Esophagus (tissue), 2 donors: Measurements from ENCODE around the gene GPR55. TPM values are rescaled to one million over a fixed set of nuclear protein-coding genes. Genes with fewer than 3 reads are reported as not detected.

Experiments
- H3K27ac ChIP-seq, 2 donors: one replicate each; pipeline ENCODE4 v1.5.1; 2013; ENCODE audit warnings: low read depth in 2 of 2, mild to moderate bottlenecking in 2 of 2, inconsistent platforms in 1 of 2, low read length in 1 of 2, moderate library complexity in 1 of 2
- H3K27me3 ChIP-seq, 2 donors: one replicate each; pipeline ENCODE4 v1.6.1; 2013; ENCODE audit warnings: low read length in 2 of 2, control low read depth in 1 of 2, mild to moderate bottlenecking in 1 of 2; ENCODE audit not compliant: insufficient read depth in 2 of 2, control insufficient read depth in 1 of 2
- H3K36me3 ChIP-seq, 2 donors: one replicate each; pipeline ENCODE4 v1.6.1; 2013; ENCODE audit warnings: low read length in 1 of 2; ENCODE audit not compliant: control insufficient read depth in 2 of 2, insufficient read depth in 2 of 2
- H3K4me1 ChIP-seq, 2 donors: one replicate each; pipeline ENCODE4 v1.6.1; 2013; ENCODE audit warnings: low read length in 1 of 2; ENCODE audit not compliant: control insufficient read depth in 2 of 2, insufficient read depth in 2 of 2
- H3K4me3 ChIP-seq, 2 donors: one replicate each; pipeline ENCODE4 v1.5.1; 2013; ENCODE audit warnings: low read length in 2 of 2, mild to moderate bottlenecking in 2 of 2, low read depth in 1 of 2, moderate library complexity in 1 of 2
- H3K9me3 ChIP-seq, 2 donors: one replicate each; pipeline ENCODE4 v1.6.1; 2013; ENCODE audit warnings: mild to moderate bottlenecking in 2 of 2, low read depth in 1 of 2, low read length in 1 of 2, moderate library complexity in 1 of 2; ENCODE audit not compliant: control insufficient read depth in 2 of 2, insufficient read depth in 1 of 2
- WGBS, 2 donors: extraction: QIAGEN DNeasy Blood & Tissue Kit; methylation state at CpG; one replicate each; pipeline ENCODE4 v1.1.7; 2013; 5-methylcytosine and 5-hydroxymethylcytosine counted together
- polyA plus RNA-seq, 2 donors: library from polyadenylated mRNA; stranded (reverse); fragments of 200-250 nt; gene quantifications; one replicate each; pipeline ENCODE4 v1.2.3, GENCODE V29; 2013
- donor health status: healthy with polysubstance abuse.
- donor health status: Bipolar disorder and iron deficiency.

GPR55 gene
- polyA plus RNA-seq, 2 donors = 0.28 to 0.88 TPM

DNA sequence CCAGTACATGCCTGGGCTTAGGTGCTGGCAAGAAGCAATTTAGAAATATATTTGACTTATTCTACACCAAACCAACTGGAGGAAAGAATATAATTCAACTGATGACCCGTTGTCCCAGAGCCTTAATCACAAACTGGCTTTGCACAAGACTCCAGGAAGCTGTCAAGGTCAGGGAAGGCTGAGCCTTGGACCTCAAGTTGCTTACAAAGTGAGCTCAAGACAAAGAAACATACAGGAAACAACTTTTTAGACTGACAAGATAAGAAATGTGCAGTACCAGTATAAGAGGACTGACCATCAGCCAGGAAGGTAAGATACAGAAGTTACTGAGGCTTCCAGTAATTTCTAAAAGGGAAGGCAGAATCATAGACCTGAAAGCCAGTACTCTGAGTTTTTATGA lies 35.0 kb upstream of the GPR55 start:
- Histone ChIP-seq H3K4me3 (no peak overlapping the region), H3K4me1 (peaks cover 0 to 2% of the 10 kb centered on the region in 2 donors), H3K9me3 (no peaks in the 10 kb centered on the region), H3K36me3 (no peaks in the 10 kb centered on the region), H3K27ac (no peak overlapping the region), H3K27me3 (no peaks in the 10 kb centered on the region)
- 69 to 80% methylated on average over 1 of the region's 1 CpG for WGBS, 2 donors

DNA sequence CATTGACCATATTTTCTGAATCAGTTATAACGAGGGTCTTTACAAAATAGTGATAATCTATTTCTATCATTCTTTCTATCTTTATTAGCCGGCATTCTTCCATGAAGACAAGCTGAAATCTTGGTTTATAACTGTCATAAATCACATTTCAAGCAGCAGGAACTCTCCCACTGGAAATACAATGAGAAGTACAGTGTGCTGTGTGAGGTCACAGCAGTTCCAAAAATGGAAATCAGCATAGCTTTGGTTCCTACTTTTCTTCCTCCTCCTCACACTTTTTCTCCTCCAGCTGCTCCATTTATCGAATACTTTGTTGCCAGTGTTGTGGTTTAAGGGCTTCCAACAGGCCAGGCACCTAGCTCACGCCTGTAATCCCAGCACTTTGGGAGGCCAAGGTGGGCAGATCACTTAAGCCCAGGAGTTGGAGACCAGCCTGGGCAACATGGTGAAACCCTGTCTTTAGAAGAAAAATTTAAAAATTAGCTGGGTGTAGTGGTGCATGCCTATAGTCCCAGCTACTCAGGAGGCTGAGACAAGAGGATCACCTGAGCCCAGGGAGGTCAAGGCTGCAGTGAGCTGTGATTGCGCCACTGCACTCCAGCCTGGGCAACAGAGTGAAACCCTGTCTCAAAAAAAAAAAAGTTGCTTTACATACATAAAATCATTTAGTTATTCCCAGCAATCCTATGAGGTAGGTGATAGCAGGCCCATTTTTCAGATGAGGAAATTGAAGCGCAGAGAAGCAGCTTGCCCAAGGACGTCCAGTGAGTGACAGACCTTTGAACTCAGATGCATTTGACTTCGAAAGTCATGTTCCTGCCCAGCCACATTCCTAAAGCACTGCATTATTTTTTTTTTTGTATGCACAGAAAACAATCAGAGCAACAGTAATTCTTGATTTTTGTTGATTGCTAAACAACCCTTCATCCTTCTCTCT lies 34.0 kb upstream of the GPR55 start:
- Histone ChIP-seq H3K4me3 (no peak overlapping the region), H3K27ac (no peak overlapping the region), H3K36me3 (no peaks in the 10 kb centered on the region), H3K4me1 (peaks cover 0 to 2% of the 10 kb centered on the region in 2 donors), H3K27me3 (no peaks in the 10 kb centered on the region), H3K9me3 (no peaks in the 10 kb centered on the region)
- WGBS, 2 donors = 87 to 88% methylated on average over 8 of the region's 8 CpGs

DNA sequence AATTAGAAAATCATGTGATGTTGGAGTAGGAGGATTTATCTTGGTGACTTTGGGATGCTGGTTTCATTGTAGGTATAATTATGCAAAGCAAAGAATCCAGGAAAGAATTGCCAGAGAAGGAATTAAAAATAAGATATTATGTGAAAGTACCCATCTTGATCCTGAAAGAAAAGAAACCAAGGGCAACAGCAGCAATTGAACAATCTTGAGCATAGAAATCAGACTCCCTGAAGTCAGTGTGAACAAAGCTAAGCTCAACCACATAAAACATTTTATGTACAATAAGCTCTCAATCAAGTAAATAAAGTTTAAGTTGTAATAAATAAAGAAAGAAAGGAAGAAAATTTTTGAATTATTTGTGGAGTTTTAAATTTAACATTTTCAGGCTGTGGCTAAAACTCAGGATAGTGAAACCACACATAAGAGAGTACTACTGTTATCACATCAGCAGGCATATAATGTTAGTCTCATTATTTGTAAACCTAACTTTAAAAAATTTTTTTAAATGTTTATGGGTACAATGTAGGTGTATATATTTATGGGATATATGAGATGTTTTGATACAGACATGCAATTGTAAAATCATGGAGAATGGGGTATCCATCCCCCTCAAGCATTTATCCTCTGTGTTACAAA lies 32.8 kb upstream of the GPR55 start:
- Histone ChIP-seq H3K27ac (no peak overlapping the region), H3K4me1 (peaks cover 0 to 2% of the 10 kb centered on the region in 2 donors), H3K27me3 (no peaks in the 10 kb centered on the region), H3K9me3 (no peaks in the 10 kb centered on the region), H3K4me3 (peak overlapping the region in 1 of 2 donors; percentile 40), H3K36me3 (no peaks in the 10 kb centered on the region)

DNA sequence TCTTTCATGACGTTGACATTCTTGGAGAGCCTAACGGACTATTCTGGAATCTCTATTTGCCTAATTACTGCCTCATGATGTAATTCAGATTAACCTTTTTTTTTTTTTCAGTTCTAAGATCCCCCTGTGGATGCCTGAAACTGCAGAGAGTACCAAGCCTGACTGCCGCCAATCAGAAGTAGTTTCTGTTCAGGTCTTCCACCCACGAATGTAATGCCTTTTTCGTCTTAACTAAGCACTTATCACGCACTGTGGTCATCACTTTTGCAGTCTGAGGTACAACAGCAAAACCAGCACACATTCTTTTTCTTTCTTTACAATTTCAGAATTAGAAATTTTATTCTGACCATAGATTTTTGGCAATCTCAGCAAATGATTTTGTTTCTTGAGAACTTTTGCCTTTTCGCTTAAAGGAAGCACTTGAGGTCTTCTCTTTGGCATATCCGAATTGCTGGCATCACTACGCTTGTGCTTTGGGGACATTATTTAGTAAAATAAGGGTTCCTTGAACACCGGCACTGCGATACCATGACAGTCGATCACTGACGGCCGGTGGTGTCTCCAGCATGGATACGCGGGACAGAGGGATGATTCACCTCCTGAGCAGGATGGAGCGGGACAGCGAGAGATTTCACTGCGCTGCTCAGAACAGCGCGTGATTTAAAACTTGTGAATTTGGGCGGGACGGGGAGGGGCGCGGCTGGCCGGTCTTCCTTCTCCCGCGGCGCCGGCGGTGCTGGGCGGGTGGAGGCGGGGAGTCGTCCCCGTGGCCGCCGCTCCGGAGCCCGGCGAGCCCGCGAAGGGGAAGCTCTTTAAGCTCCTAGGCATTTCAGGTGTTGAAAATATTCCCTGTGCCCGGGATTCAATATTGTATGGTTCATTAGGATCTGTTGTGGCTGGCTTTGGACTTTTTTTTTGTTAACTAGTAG lies 32.0 kb upstream of the GPR55 start:
- no peak overlapping the region for H3K27ac ChIP-seq
- 9 to 11% methylated on average over 34 to 43 of the region's 43 CpGs for WGBS, 2 donors
- H3K9me3 ChIP-seq = peaks cover 0 to under 1% of the 10 kb centered on the region in 2 donors
- H3K36me3 ChIP-seq = no peaks in the 10 kb centered on the region
- H3K4me1 ChIP-seq = peaks cover 0 to 2% of the 10 kb centered on the region in 2 donors
- peak overlapping the region in 1 of 2 donors; percentile 40 for H3K4me3 ChIP-seq
- H3K27me3 ChIP-seq = no peaks in the 10 kb centered on the region

DNA sequence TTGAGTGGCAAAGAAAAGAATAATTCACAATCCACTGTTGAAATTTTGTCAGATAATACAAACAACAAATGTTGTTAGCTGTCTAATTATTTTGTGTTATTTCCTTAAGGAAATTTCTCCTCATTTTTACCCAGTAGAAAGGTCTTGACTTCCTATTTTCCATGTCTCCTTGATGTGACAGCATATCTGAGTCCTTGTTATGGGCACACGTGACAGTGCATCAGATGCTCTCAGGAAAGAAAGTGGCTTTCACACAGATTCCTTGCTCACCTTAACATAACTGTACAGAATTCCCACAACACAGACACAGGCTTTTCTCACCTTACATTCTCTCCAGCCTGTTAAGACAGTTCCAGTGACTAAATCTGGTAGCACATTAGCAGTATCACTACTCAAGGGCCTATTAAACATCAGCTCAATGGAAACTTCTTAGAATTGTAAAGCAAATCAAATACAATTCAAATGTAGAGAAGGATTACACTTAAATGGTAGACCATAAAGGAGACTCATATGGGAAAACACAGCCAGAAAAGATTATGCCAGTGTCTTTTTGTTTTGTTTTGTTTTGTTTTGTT lies 30.2 kb upstream of the GPR55 start:
- Histone ChIP-seq H3K36me3 (no peaks in the 10 kb centered on the region), H3K27ac (no peak overlapping the region), H3K9me3 (peaks cover 0 to 2% of the 10 kb centered on the region in 2 donors), H3K27me3 (no peaks in the 10 kb centered on the region), H3K4me1 (peaks cover 0 to 2% of the 10 kb centered on the region in 2 donors), H3K4me3 (no peak overlapping the region)
- WGBS, 2 donors = 84 to 87% methylated on average over 1 of the region's 1 CpG

DNA sequence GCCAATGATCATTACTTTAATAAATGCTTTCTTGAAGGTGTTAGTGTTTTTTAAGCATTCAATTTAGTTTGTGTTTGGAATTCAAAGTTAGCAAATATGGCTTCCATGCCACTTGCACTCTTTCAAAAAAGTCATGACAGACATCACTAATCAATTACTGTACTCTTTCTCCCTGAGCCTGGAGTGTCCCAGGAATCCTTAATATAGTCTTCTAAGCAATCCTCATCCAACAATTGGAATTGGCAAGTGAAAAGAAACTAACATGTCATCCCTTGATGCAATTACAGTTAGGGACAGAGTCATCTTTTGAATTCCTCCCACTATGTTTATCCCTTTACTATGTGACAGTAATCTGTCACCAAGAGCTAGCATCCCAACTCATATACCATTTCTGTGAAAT lies 29.7 kb upstream of the GPR55 start:
- no peak overlapping the region for H3K27ac ChIP-seq
- peaks cover 0 to 2% of the 10 kb centered on the region in 2 donors for H3K9me3 ChIP-seq
- H3K36me3 ChIP-seq = no peaks in the 10 kb centered on the region
- no peaks in the 10 kb centered on the region for H3K27me3 ChIP-seq
- peaks cover 0 to 2% of the 10 kb centered on the region in 2 donors for H3K4me1 ChIP-seq
- H3K4me3 ChIP-seq = no peak overlapping the region

DNA sequence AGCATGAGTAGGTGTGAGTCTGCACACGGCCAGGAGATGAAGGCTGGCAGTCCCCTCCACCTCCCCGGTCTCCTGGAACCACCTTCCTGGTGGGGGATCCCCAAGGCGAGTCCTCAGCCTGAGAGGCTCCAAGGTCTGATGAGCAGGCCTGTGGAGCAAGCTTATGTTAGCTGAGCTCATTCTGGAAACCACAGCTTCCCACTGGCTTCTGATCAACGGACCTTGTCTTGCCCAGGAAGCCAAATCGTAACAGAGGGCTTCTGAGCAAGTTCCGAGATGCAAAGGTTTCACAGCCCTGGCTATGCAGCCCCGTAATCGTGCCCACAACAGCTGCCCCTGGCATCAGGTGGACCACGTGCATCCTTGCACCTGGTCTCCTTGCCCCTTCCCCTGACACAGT lies 28.8 kb upstream of the GPR55 start:
- WGBS, 2 donors = 76 to 77% methylated on average over 9 of the region's 9 CpGs
- Histone ChIP-seq H3K36me3 (no peaks in the 10 kb centered on the region), H3K27me3 (no peaks in the 10 kb centered on the region), H3K4me3 (no peak overlapping the region), H3K9me3 (peaks cover 0 to 2% of the 10 kb centered on the region in 2 donors), H3K27ac (no peak overlapping the region), H3K4me1 (peaks cover 0 to 2% of the 10 kb centered on the region in 2 donors)

DNA sequence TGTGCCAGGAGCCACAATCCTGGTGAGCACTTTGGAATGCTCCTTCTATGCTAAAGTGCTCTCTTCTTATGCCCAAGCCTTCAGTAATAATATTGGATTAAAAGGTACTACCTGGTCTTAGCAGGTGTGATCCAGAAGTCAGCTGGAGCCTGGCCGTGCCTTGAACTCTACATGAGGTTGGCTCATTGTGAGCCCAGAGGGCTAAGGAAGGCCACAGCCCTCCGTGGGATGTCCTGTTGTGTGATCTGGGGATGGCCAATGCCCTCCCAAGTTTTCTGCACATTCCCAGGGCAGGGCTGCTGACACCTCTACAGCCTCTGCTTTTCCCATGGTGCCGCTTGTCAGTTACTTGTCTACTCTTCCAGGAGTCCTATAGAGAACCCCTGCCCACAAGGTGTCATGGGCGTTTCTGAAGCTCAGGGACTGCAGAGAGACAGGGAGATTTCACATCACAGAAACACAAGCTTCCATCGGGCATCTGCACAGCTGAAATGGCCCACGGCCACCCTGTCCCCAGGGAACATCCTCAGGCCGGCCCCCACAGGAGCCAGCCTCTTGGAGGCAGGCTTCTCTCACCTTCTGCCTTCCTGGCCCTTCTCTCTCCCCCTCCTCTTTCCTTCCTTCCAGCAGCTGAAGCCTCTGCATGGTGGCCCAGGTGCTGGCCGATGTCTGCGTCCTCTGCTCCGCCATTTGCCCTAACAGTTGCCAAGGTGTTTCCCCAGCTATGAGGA lies 27.3 kb upstream of the GPR55 start:
- 92 to 93% methylated on average over 10 of the region's 10 CpGs for WGBS, 2 donors
- Histone ChIP-seq H3K27ac (no peak overlapping the region), H3K4me3 (no peak overlapping the region), H3K4me1 (peaks cover 0 to 2% of the 10 kb centered on the region in 2 donors), H3K27me3 (no peaks in the 10 kb centered on the region), H3K36me3 (no peaks in the 10 kb centered on the region), H3K9me3 (peaks cover 0 to 2% of the 10 kb centered on the region in 2 donors)
